ENCODE measurements around the gene TLCD2.
"Not testable (repeated sequence)": the region's sequence is repeated elsewhere in the genome, so short reads cannot be mapped to it uniquely, and the experiment has no call there.

The TLCD2 gene

DNA sequence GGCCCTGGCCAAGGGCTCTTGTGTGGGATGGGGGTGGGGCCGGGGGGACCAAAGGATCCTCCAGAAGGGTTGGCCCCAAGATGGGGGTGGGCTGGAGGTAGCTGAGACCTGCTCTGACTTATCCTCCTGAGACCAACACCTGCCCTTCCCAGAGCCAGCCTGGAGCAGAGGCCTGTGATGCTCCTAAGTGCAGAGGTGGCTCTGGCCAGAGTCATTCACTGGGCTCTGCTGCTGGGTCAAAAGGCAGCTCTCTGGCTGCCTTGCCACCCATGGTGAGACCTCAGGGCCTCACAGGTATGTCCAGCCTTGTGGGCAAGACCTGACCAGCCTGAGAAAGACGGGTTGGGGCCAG, 32.9 kb upstream of the TLCD2 start:
- Mint-ChIP-seq H3K4me1 (no peaks in the 10 kb centered on the region), H3K36me3 (no peaks in the 10 kb centered on the region), H3K27me3 (peaks cover 15% of the 10 kb centered on the region), H3K27ac (no peak overlapping the region), H3K9me3 (no peaks in the 10 kb centered on the region), H3K4me3 (no peak overlapping the region)
- CTCF ChIA-PET = no interaction called here
- no peak for DNase-seq

DNA sequence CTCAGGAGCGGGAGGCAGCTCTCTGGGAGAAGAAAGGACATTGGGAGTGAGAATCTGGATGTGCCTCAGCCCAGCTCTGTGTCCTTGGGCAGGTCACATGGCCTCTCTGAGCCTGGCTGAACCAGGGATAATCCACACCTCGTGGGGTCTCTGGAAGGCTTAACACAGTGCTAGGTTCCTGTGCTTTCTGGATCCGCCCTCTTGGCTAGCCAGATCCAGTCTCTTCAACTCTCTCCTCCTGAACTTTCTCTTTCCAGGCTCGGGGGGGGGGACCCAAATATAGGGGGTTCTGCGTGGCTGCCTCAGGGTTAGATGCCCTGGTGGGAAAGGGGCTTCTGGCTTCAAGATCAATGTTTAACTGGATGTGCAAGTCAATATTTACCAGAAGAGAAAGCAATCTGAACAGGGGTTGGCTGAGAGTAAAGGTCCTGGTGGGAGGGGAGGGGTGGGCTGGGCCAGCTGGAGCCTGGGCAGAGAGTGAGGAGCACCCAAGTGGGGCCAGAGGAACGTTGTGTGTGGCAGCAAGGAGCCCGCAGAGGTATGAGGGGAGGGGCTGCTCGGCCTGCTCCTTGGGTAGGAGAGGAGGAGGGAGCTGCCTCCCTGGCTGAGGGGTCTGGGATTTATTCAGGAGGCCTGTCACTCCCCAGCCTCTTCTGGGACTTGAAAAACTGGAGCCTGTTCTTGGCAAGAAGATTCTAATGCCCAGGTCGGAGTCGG, 32.4 kb upstream of the TLCD2 start, which contains the start of gene SERPINF2:
TSS of gene SERPINF2 (plus strand) at position 501 of the 717 bp plus-strand sequence. CDS start 2,125 bp downstream, outside the sequence.
- no peak within 1 kb of the TSS for H3K27ac Mint-ChIP-seq
- no peaks in the 10 kb centered on the region for H3K9me3 Mint-ChIP-seq
- H3K36me3 Mint-ChIP-seq = no peaks in the 10 kb centered on the region
- H3K4me3 Mint-ChIP-seq = no peak within 1 kb of the TSS
- H3K27me3 Mint-ChIP-seq = peaks cover 12% of the 10 kb centered on the region
- no peaks in the 10 kb centered on the region for H3K4me1 Mint-ChIP-seq
- DNase-seq = no peak
- CTCF ChIA-PET = no interaction called here

GRCh38 chr17:1741899-1742298, 31.7 kb upstream of the TLCD2 start:
- CTCF ChIA-PET, H3K27me3 Mint-ChIP-seq, H3K9me3 Mint-ChIP-seq, H3K4me1 Mint-ChIP-seq, H3K27ac Mint-ChIP-seq, H3K36me3 Mint-ChIP-seq, DNase-seq, H3K4me3 Mint-ChIP-seq: not testable (repeated sequence)

- Mint-ChIP-seq H3K4me3 (no peak overlapping the region), H3K27ac (no peak overlapping the region), H3K4me1 (no peaks in the 10 kb centered on the region), H3K27me3 (peaks cover 7% of the 10 kb centered on the region), H3K9me3 (no peaks in the 10 kb centered on the region), H3K36me3 (peaks cover 10% of the 10 kb centered on the region)
- CTCF ChIA-PET = no interaction called here
- no peak for DNase-seq
These were observed 27.5 kb upstream of the TLCD2 start for GRCh38 chr17:1737531-1738291.

- Mint-ChIP-seq H3K4me3 (no peak overlapping the region), H3K27me3 (no peaks in the 10 kb centered on the region), H3K36me3 (peaks cover 10% of the 10 kb centered on the region), H3K9me3 (no peaks in the 10 kb centered on the region), H3K27ac (no peak overlapping the region), H3K4me1 (no peaks in the 10 kb centered on the region)
- no peak for DNase-seq
- CTCF ChIA-PET = interaction anchor here (0.7 kb wide), 1 partner anchor 15 kb away, joined by 6 read pairs; no protein-coding TSS in a partner anchor
These were observed 26.4 kb upstream of the TLCD2 start for GRCh38 chr17:1736348-1737281.

- H3K4me1 Mint-ChIP-seq = no peaks in the 10 kb centered on the region
- no peak for DNase-seq
- H3K27me3 Mint-ChIP-seq = no peaks in the 10 kb centered on the region
- no peak overlapping the region for H3K4me3 Mint-ChIP-seq
- H3K36me3 Mint-ChIP-seq = peaks cover 10% of the 10 kb centered on the region
- no peaks in the 10 kb centered on the region for H3K9me3 Mint-ChIP-seq
- CTCF ChIA-PET = interaction anchor here (0.7 kb wide), 1 partner anchor 15 kb away, joined by 6 read pairs; no protein-coding TSS in a partner anchor
- H3K27ac Mint-ChIP-seq = no peak overlapping the region
These were observed 25.7 kb upstream of the TLCD2 start for GRCh38 chr17:1735834-1736347.

DNA sequence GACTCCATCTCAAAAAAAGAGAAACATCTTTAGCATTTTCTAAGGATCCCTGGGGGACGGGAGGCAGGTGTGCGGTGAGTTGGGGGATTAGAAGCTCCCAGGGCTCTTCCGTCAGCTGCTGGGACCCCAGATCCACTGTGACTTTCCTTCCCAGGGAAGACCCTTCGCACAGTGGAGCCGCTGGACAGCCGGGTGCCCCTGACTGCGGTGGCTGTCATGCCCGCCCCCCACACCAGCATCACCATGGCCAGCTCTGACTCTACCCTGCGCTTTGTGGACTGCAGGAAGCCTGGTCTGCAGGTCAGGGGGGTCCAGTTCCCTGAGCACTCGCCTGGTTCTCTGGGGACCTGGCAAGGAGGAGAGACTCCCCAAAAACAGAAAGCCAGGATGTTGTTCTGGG, 25.2 kb upstream of the TLCD2 start:
- CTCF ChIA-PET = no interaction called here
- Mint-ChIP-seq H3K27ac (no peak overlapping the region), H3K9me3 (no peaks in the 10 kb centered on the region), H3K4me1 (no peaks in the 10 kb centered on the region), H3K27me3 (no peaks in the 10 kb centered on the region), H3K4me3 (no peak overlapping the region), H3K36me3 (peaks cover 11% of the 10 kb centered on the region)
- no peak for DNase-seq

DNA sequence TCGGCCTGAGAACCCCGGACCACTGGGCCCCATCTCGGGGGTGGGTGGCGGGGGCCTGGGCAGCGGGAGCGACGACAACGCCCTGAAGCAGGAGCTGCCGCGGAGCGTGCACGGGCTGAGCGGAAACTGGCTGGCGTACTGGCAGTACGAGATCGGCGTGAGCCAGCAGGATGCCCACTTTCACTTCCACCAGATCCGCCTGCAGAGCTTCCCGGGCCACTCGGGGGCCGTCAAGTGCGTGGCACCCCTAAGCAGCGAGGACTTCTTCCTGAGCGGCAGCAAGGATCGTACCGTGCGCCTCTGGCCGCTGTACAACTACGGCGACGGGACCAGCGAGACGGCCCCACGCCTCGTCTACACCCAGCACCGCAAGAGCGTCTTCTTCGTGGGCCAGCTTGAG, 23.6 kb upstream of the TLCD2 start:
- Mint-ChIP-seq H3K36me3 (peaks cover 21% of the 10 kb centered on the region), H3K4me3 (no peak overlapping the region), H3K4me1 (peaks cover 9% of the 10 kb centered on the region), H3K27ac (no peak overlapping the region), H3K27me3 (no peaks in the 10 kb centered on the region), H3K9me3 (no peaks in the 10 kb centered on the region)
- no peak for DNase-seq
- CTCF ChIA-PET = interaction anchor here (0.5 kb wide), 1 partner anchor 133 kb away, joined by 3 read pairs; no protein-coding TSS in a partner anchor

DNA sequence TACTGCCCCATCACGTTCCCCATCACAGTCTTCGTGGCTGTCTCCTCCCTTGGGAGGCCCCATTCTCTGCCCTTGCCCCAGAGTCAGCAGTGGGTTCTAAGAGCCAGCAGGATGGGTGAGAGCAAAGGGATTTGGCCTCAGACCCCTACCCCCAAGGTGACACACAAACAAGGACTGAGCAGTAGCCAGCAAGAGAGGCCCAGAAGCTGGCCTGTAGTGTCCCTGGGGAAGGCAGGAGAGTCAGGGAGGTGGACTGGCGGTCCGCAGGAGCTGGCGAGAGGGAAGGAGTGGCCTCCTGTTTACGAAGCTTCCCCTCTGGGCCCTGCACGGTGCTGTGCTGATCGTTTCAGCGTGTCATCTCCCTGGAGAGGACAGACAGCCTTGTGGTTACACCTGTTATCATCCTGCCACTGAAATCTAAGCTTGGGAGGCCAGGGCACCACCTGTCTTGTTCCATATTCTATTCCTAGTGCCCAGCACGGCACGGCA, 22.7 kb upstream of the TLCD2 start:
- Mint-ChIP-seq H3K4me3 (no peak overlapping the region), H3K36me3 (peaks cover 26% of the 10 kb centered on the region), H3K9me3 (no peaks in the 10 kb centered on the region), H3K27ac (no peak overlapping the region), H3K27me3 (no peaks in the 10 kb centered on the region), H3K4me1 (peaks cover 16% of the 10 kb centered on the region)
- CTCF ChIA-PET = interaction anchor here (1.4 kb wide), 1 partner anchor 11 kb away, joined by 4 read pairs; no protein-coding TSS in a partner anchor
- DNase-seq = no peak

DNA sequence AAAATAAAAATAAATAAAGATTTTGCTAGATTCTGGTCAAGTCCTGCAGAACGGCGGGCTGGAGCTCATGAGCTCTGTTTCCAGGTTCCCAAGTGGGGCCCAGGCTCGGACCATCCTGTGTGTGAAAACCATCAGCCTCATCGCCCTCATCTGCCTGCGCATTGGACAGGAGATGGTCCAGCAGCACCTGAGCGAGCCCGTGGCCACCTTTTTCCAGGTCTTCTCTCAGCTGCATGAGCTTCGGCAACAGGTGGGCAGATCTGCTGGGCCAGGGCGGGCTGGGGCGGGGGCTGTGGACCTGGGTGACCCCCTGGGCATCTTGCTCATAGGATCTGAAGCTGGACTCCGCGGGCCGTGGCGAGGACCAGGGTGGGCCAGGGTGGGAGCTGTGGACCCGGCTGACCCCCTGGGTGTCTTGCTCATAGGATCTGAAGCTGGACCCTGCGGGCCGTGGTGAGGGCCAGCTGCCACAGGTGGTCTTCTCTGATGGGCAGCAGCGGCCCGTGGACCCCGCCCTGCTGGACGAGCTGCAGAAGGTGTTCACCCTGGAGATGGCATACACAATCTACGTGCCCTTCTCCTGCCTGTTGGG, 22.2 kb upstream of the TLCD2 start:
- Mint-ChIP-seq H3K27ac (no peak overlapping the region), H3K9me3 (no peaks in the 10 kb centered on the region), H3K36me3 (peaks cover 26% of the 10 kb centered on the region), H3K4me1 (peaks cover 16% of the 10 kb centered on the region), H3K4me3 (no peak overlapping the region), H3K27me3 (no peaks in the 10 kb centered on the region)
- DNase-seq = no peak
- CTCF ChIA-PET = interaction anchor here (1.4 kb wide), 1 partner anchor 11 kb away, joined by 4 read pairs; no protein-coding TSS in a partner anchor

GRCh38 chr17:1731194-1731506, 21.0 kb upstream of the TLCD2 start:
- H3K27me3 Mint-ChIP-seq = no peaks in the 10 kb centered on the region
- DNase-seq = no peak
- no peaks in the 10 kb centered on the region for H3K9me3 Mint-ChIP-seq
- CTCF ChIA-PET = no interaction called here
- no peak overlapping the region for H3K4me3 Mint-ChIP-seq
- H3K4me1 Mint-ChIP-seq = peaks cover 16% of the 10 kb centered on the region
- H3K36me3 Mint-ChIP-seq = peaks cover 24% of the 10 kb centered on the region
- H3K27ac Mint-ChIP-seq = no peak overlapping the region

DNA sequence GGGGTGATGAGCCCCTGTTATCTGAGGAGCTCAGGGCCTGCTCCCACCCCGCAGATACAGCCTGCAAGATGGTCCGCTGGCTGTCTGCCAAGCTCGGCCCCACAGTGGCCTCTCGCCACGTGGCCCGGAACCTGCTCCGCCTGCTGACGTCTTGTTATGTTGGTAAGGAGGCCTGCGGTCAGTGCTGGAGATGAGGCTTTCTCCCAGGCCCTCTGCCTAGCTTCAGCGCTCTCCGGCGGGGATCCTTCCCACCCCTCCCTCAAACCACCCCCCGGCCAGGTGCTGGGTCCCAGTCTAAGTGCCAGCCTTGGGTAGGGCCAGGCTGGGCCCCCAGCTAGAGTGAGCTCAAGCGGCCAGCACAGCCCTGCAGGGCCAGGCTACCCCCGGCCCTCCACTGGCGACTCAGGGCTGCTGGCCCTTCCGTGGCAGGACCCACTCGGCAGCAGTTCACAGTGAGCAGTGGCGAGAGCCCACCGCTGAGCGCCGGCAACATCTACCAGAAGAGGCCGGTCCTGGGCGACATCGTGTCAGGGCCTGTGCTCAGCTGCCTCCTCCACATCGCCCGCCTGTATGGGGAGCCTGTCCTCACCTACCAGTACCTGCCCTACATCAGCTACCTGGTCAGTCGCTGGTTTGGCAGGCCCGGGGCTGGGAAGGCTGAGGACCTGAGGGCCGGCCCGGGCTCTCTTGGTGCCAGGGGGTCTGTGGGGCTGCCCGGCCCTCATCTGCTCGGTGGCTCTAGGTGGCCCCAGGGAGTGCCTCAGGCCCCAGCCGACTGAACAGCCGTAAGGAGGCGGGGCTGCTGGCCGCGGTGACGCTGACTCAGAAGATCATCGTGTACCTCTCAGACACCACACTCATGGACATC, 20.4 kb upstream of the TLCD2 start:
- Mint-ChIP-seq H3K4me1 (peaks cover 20% of the 10 kb centered on the region), H3K27ac (no peak overlapping the region), H3K27me3 (no peaks in the 10 kb centered on the region), H3K9me3 (no peaks in the 10 kb centered on the region), H3K4me3 (no peak overlapping the region), H3K36me3 (peaks cover 26% of the 10 kb centered on the region)
- CTCF ChIA-PET = no interaction called here
- DNase-seq = no peak

GRCh38 chr17:1729966-1730325, 19.8 kb upstream of the TLCD2 start:
- peaks cover 31% of the 10 kb centered on the region for H3K36me3 Mint-ChIP-seq
- no peak overlapping the region for H3K27ac Mint-ChIP-seq
- DNase-seq = no peak
- CTCF ChIA-PET = no interaction called here
- H3K27me3 Mint-ChIP-seq = no peaks in the 10 kb centered on the region
- H3K4me1 Mint-ChIP-seq = peaks cover 25% of the 10 kb centered on the region
- H3K4me3 Mint-ChIP-seq = no peak overlapping the region
- H3K9me3 Mint-ChIP-seq = no peaks in the 10 kb centered on the region

Measured in activated naive CD4-positive, alpha-beta T cell treated with anti-CD3 and anti-CD28 coated beads, Interleukin-2, amount 10 ng/mL, durations not matched to agents 7 days and 5 days (primary cell).